OCI-LY7 (cell line): Measurements from ENCODE around the gene CNKSR2.

Source experiments
- CTCF ChIP-seq: fragments of 200-600 bp; sonication (generic); conservative IDR thresholded peaks from 2 replicates; pipeline ENCODE4 v1.5.1; 2014; ENCODE audit warnings: mild to moderate bottlenecking, antibody characterized with exemption, low read length, moderate library complexity, mixed read lengths
- EZH2phosphoT487 ChIP-seq: fragments of 200-600 bp; sonication (generic); IDR thresholded peaks from 2 replicates; pipeline ENCODE4 v1.6.1; 2018; ENCODE audit warnings: low read depth, borderline replicate concordance, mild to moderate bottlenecking, mixed run types, antibody characterized with exemption, low read length, moderate library complexity, mixed read lengths

GRCh38 chrX:21375708-21376009 lies 1.4 kb downstream of the CNKSR2 start:
- TF ChIP-seq CTCF (no peak), EZH2phosphoT487 (no peak)
